ENCODE data around the gene MATN1.

DNA sequence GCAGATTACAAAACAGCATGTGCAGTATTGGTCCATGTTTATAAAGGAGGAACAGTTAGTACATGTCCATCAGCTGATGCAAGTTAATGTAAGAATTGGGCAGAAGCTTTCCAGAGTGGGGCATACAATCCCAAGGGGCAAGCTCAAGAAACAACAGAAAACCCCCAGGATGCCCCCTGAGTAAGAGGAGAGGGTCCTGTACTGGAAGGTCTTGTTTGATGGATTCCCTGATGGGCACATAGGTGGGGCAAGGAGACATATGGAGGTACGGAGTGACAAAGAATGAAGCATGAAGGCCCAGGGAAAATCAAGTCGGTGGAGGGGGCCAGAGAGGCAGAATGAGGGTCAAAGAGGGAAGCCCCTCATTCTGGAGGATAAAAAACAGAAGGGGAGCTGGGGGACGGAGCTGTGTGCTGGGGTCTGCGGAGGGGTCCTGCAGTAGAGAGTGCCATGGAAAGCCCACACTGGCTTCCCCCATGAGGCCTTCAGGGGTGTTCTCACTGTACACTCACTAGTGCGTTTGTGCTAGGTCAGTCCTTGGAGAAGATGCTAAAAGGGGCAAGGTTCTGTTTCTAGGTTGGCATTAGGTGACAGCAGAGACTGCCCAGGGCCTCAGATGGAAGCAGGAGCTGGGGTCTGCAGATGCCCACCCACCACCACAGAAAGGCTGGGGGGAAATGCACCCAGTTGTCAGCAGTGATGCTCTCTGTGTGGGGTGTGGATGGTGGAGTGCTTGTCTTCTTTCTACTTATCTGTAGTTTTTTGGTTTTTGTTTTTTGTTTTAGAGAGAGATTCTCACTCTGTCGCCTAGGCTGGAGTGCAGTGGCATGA, 12.5 kb upstream of the MATN1 start:
- TF ChIP-seq, protein P1, sequence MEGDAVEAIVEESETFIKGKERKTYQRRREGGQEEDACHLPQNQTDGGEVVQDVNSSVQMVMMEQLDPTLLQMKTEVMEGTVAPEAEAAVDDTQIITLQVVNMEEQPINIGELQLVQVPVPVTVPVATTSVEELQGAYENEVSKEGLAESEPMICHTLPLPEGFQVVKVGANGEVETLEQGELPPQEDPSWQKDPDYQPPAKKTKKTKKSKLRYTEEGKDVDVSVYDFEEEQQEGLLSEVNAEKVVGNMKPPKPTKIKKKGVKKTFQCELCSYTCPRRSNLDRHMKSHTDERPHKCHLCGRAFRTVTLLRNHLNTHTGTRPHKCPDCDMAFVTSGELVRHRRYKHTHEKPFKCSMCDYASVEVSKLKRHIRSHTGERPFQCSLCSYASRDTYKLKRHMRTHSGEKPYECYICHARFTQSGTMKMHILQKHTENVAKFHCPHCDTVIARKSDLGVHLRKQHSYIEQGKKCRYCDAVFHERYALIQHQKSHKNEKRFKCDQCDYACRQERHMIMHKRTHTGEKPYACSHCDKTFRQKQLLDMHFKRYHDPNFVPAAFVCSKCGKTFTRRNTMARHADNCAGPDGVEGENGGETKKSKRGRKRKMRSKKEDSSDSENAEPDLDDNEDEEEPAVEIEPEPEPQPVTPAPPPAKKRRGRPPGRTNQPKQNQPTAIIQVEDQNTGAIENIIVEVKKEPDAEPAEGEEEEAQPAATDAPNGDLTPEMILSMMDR (conservative IDR thresholded peaks at IDR 0.05; ENCODE audit: low read length) = no peak
- no peak for TF ChIP-seq EZH2phosphoT487 (IDR thresholded peaks at IDR 0.05; ENCODE audit: borderline replicate concordance, low read depth, low read length)

All from OCI-LY7 (cell line).